H1 (cell line): ENCODE data around the gene SUMF1. TPM values are rescaled to one million over a fixed set of nuclear protein-coding genes. Genes with fewer than 3 reads are reported as not detected.

Experiments used
- CTCF ChIA-PET: fragments of 300-600 bp; sonication (Branson Sonifier 250); formaldehyde crosslinking; loops from one replicate; lab custom pipeline; 2021; ENCODE audit not compliant: partially characterized antibody; lab: Charles Lee
- POLR2A ChIA-PET: fragments of 300-600 bp; sonication (Branson Sonifier 250); formaldehyde crosslinking; loops from one replicate; lab custom pipeline; 2021; ENCODE audit warnings: inconsistent platforms; ENCODE audit not compliant: partially characterized antibody; lab: Charles Lee
- DNase-seq, 2 experiments: peaks; one replicate each; pipeline versions ENCODE4 v3.0.0 to v3.0.0-alpha.2; 2010 to 2022; ENCODE audit warnings: low spot score in 2 of 2, low read depth in 1 of 2, mixed read lengths in 1 of 2
- FAIRE-seq: peaks from 2 replicates; lab custom pipeline; 2011; peaks lifted over from hg19 to GRCh38; lab: Jason Lieb, UNC
- H2AFZ ChIP-seq: 2 replicates; pipeline ENCODE4 v1.8.1; 2012; ENCODE audit warnings: low read length, inconsistent platforms
- H2AK5ac ChIP-seq: 2 replicates; pipeline ENCODE4 v1.6.1; 2013; ENCODE audit warnings: low read depth, low read length
- H2BK120ac ChIP-seq: replicated peaks from 2 replicates; pipeline ENCODE3; 2013; ENCODE audit warnings: low read depth, low read length, inconsistent platforms
- H2BK12ac ChIP-seq: 2 replicates; pipeline ENCODE4 v1.6.1; 2013; ENCODE audit warnings: low read depth, low read length
- H2BK15ac ChIP-seq: 2 replicates; pipeline ENCODE4 v1.6.1; 2013; ENCODE audit warnings: low read length
- H2BK20ac ChIP-seq: 2 replicates; pipeline ENCODE4 v1.6.1; 2013; ENCODE audit warnings: low read length
- H2BK5ac ChIP-seq: 2 replicates; pipeline ENCODE4 v1.6.1; 2013; ENCODE audit warnings: low read depth, low read length
- H3K14ac ChIP-seq: 2 replicates; pipeline ENCODE4 v1.6.1; 2013; ENCODE audit warnings: inconsistent platforms; ENCODE audit not compliant: insufficient read length
- H3K18ac ChIP-seq: 2 replicates; pipeline ENCODE4 v1.6.1; 2013; ENCODE audit warnings: low read length; ENCODE audit errors: extremely low read depth
- H3K23ac ChIP-seq: 2 replicates; pipeline ENCODE4 v1.6.1; 2013; ENCODE audit warnings: inconsistent platforms; ENCODE audit not compliant: insufficient read length
- H3K23me2 ChIP-seq: 2 replicates; pipeline ENCODE4 v1.6.1; 2013; ENCODE audit warnings: low read depth, low read length
- H3K27ac ChIP-seq: 2 replicates; pipeline ENCODE4 v1.6.1; 2011; ENCODE audit warnings: low read depth, low read length, inconsistent platforms
- H3K27me3 ChIP-seq, 4 experiments: replicated peaks in 1 of 4; 1 replicate in 1 of 4; 2 replicates in 3 of 4; pipeline versions ENCODE4 v1.6.1 to v1.8.1; 2011 to 2013; ENCODE audit warnings: low read length in 3 of 4, mild to moderate bottlenecking in 3 of 4, inconsistent platforms in 2 of 4, mixed read lengths in 2 of 4, moderate library complexity in 1 of 4; ENCODE audit not compliant: control insufficient read depth in 3 of 4, insufficient read depth in 3 of 4; ENCODE audit errors: extremely low read depth in 1 of 4
- H3K36me3 ChIP-seq, 4 experiments: 2 replicates each; pipeline versions ENCODE4 v1.6.1 to v1.8.1; 2011 to 2013; ENCODE audit warnings: mild to moderate bottlenecking in 4 of 4, low read length in 3 of 4, moderate library complexity in 2 of 4, control low read depth in 1 of 4, inconsistent platforms in 1 of 4; ENCODE audit not compliant: insufficient read depth in 4 of 4, control insufficient read depth in 2 of 4
- H3K4ac ChIP-seq: replicated peaks from 2 replicates; pipeline ENCODE3; 2013; ENCODE audit warnings: low read length, low read depth, mixed read lengths, inconsistent platforms; ENCODE audit not compliant: insufficient read length
- H3K4me1 ChIP-seq, 4 experiments: replicated peaks in 1 of 4; 1 replicate in 1 of 4; 2 replicates in 3 of 4; pipeline versions ENCODE4 v1.6.1 to v1.8.1; 2011 to 2013; ENCODE audit warnings: low read length in 3 of 4, inconsistent platforms in 2 of 4, mixed read lengths in 1 of 4; ENCODE audit not compliant: insufficient read depth in 4 of 4, control insufficient read depth in 3 of 4
- H3K4me2 ChIP-seq, 2 experiments: 2 replicates each; pipeline versions ENCODE4 v1.6.1 to v1.8.1; 2011 to 2013; ENCODE audit warnings: low read depth in 2 of 2, low read length in 2 of 2, control low read depth in 1 of 2, inconsistent platforms in 1 of 2, mild to moderate bottlenecking in 1 of 2; ENCODE audit not compliant: insufficient read depth in 1 of 2
- H3K4me3 ChIP-seq, 4 experiments: fragments of 200-600, 300-600 bp in 1 of 4; sonication (generic), shearing (Covaris generic), sonication (Bioruptor Twin) in 1 of 4; 2 replicates each; pipeline versions ENCODE4 v1.5.1 to v1.8.1; 2011 to 2016; ENCODE audit warnings: low read length in 4 of 4, low read depth in 3 of 4, control low read depth in 2 of 4, inconsistent platforms in 2 of 4, mild to moderate bottlenecking in 2 of 4, mixed read lengths in 1 of 4, moderate library complexity in 1 of 4; ENCODE audit not compliant: insufficient read depth in 2 of 4; ENCODE audit errors: extremely low read depth in 1 of 4
- H3K56ac ChIP-seq: replicated peaks from 2 replicates; pipeline ENCODE3; 2013; ENCODE audit warnings: low read depth, mild to moderate bottlenecking, mixed read lengths, low read length, inconsistent platforms; ENCODE audit not compliant: insufficient read length
- H3K79me1 ChIP-seq: 2 replicates; pipeline ENCODE4 v1.6.1; 2013; ENCODE audit warnings: low read depth, low read length, control low read depth
- H3K79me2 ChIP-seq, 2 experiments: 2 replicates each; pipeline versions ENCODE4 v1.6.1 to v1.8.1; 2012 to 2013; ENCODE audit warnings: low read length in 2 of 2, mild to moderate bottlenecking in 2 of 2, inconsistent platforms in 1 of 2; ENCODE audit not compliant: insufficient read depth in 2 of 2, control insufficient read depth in 1 of 2
- H3K9ac ChIP-seq, 4 experiments: replicated peaks in 1 of 4; 1 replicate in 1 of 4; 2 replicates in 3 of 4; pipeline versions ENCODE4 v1.6.1 to v1.8.1; 2011 to 2013; ENCODE audit warnings: low read depth in 3 of 4, low read length in 3 of 4, control low read depth in 2 of 4, mild to moderate bottlenecking in 2 of 4, moderate library complexity in 2 of 4, inconsistent platforms in 1 of 4; ENCODE audit errors: extremely low read depth in 1 of 4
- H3K9me3 ChIP-seq, 2 experiments: 2 replicates each; pipeline versions ENCODE4 v1.6.1 to v1.8.1; 2012 to 2013; ENCODE audit warnings: mild to moderate bottlenecking in 2 of 2, moderate library complexity in 2 of 2, control low read depth in 1 of 2, inconsistent platforms in 1 of 2, low read depth in 1 of 2, low read length in 1 of 2, mixed read lengths in 1 of 2; ENCODE audit not compliant: insufficient read depth in 2 of 2
- H4K20me1 ChIP-seq, 2 experiments: replicated peaks in 1 of 2; 2 replicates each; pipeline versions ENCODE3 to v1.8.1; 2011 to 2013; ENCODE audit warnings: inconsistent platforms in 2 of 2, low read length in 2 of 2, mild to moderate bottlenecking in 1 of 2; ENCODE audit not compliant: insufficient read depth in 2 of 2, control insufficient read depth in 1 of 2
- H4K5ac ChIP-seq: 2 replicates; pipeline ENCODE4 v1.6.1; 2013; ENCODE audit warnings: low read length, low read depth, mixed read lengths, inconsistent platforms; ENCODE audit not compliant: insufficient read length
- H4K8ac ChIP-seq: 2 replicates; pipeline ENCODE4 v1.8.0; 2013; ENCODE audit warnings: mild to moderate bottlenecking, moderate library complexity, low read length, inconsistent platforms; ENCODE audit not compliant: insufficient read depth; ENCODE audit errors: extremely low read depth
- H4K91ac ChIP-seq: replicated peaks from 2 replicates; pipeline ENCODE3; 2013; ENCODE audit warnings: low read length, mixed read lengths, inconsistent platforms; ENCODE audit not compliant: insufficient read length
- NRF1 ChIP-seq: IDR thresholded peaks from 2 replicates; pipeline ENCODE4 v1.6.1; 2011; ENCODE audit warnings: mild to moderate bottlenecking, low read depth, low read length, improper control_type of control experiment
- TEAD4 ChIP-seq: IDR thresholded peaks from 2 replicates; pipeline ENCODE4 v1.6.1; 2012; ENCODE audit warnings: low read depth, low read length, inconsistent platforms, mixed read lengths
- WGBS, 2 experiments: shearing (Covaris generic) in 1 of 2; methylation state at CpG; one replicate each; pipeline versions ENCODE4 v1.1.6 to v1.1.7; 2013 to 2015; ENCODE audit warnings: low lambda C conversion rate in 2 of 2, mixed read lengths in 2 of 2, inconsistent platforms in 1 of 2, low coverage in 1 of 2, missing lambda C conversion rate in 1 of 2; ENCODE audit not compliant: insufficient replicate concordance in 2 of 2, insufficient coverage in 1 of 2, insufficient read length in 1 of 2; ENCODE audit errors: extremely low coverage in 1 of 2, missing lambda C conversion rate in 1 of 2; 5-methylcytosine and 5-hydroxymethylcytosine counted together
- polyA plus RNA-seq, 7 experiments: library from polyadenylated mRNA; depleted of rRNA in 3 of 7; stranded (reverse) in 5 of 7; unstranded in 2 of 7; fragments of >200 nt in 5 of 7; fragments of 200-250 nt in 2 of 7; gene quantifications; 1 replicate in 5 of 7; 2 replicates in 1 of 7; 4 replicates in 1 of 7; pipeline versions ENCODE4 v1.2.1 to v1.2.3, GENCODE V29; 2011 to 2013; ENCODE audit warnings: missing spikeins in 2 of 7, mixed read lengths in 2 of 7
- total RNA-seq: library from RNA; stranded (reverse); fragmentation: NEBNext Ultra II Directional; extraction: Animal tissue kit (Norgen Biotek cat#: 25700); gene quantifications from 2 replicates; pipeline ENCODE4 v1.2.1, GENCODE V29; 2021

SUMF1 gene
- total and polyA plus RNA-seq, 2 of the 8 experiments (the other 6 are each of a cell fraction or from before 2014, with no cell fraction given) = 12.5 to 15.0 TPM

GRCh38 chr3:4514916-4515315 lies 47.8 kb upstream of the SUMF1 start:
- no peak overlapping the region for H3K23ac ChIP-seq
- no peak overlapping the region for H2BK20ac ChIP-seq
- no peaks in the 10 kb centered on the region for H4K20me1 ChIP-seq
- H3K79me1 ChIP-seq = no peaks in the 10 kb centered on the region
- H3K9ac ChIP-seq = no peak overlapping the region
- H3K4ac ChIP-seq = no peak overlapping the region
- DNase-seq (no peak), FAIRE-seq (peak; percentile 24)
- no peak overlapping the region for H3K56ac ChIP-seq
- CTCF ChIA-PET = interaction anchor here (1.3 to 1.5 kb wide), 2 partner anchors 119 to 164 kb away, joined by 4 to 5 read pairs; no protein-coding TSS in a partner anchor
- no peak overlapping the region for H2AK5ac ChIP-seq
- H3K4me3 ChIP-seq = no peak overlapping the region
- H3K36me3 ChIP-seq = no peaks in the 10 kb centered on the region
- no peak overlapping the region for H3K18ac ChIP-seq
- no peak overlapping the region for H4K8ac ChIP-seq
- H2BK120ac ChIP-seq = no peak overlapping the region
- no peaks in the 10 kb centered on the region for H3K9me3 ChIP-seq
- no peak overlapping the region for H2BK5ac ChIP-seq
- H4K5ac ChIP-seq = no peak overlapping the region
- H2AFZ ChIP-seq = no peak overlapping the region
- no peaks in the 10 kb centered on the region for H3K23me2 ChIP-seq
- H3K27me3 ChIP-seq = no peaks in the 10 kb centered on the region; a peak in 2 of 7 replicates
- WGBS, 2 experiments = 80% methylated on average over 1 of the region's 1 CpG; no CpG with 5 or more reads in 1 of the 2 experiments
- H3K79me2 ChIP-seq = no peaks in the 10 kb centered on the region
- TF ChIP-seq TEAD4 (0 out of 2 replicates have a peak, but pooled peaks have one; percentile 27), NRF1 (no peak)
- TF ChIP-seq, all 59 proteins: peak for 1
- Histone ChIP-seq H3K27ac (no peak overlapping the region), H3K14ac (no peak overlapping the region), H2BK12ac (no peak overlapping the region), H3K4me2 (peak overlapping the region in 1 of 2 experiments; percentile 1; a peak in 1 of 4 replicates), H2BK15ac (no peak overlapping the region), H3K4me1 (peaks cover 5 to 17% (median 11%) of the 10 kb centered on the region in 4 experiments; a peak in 5 of 7 replicates), H4K91ac (no peak overlapping the region)
- POLR2A ChIA-PET = interaction anchor here (2.4 kb wide), 1 partner anchor 22 kb away, joined by 15 read pairs; the partner anchor contains the start of gene ITPR1
